NCI-H226 (cell line): Measurements from ENCODE around the gene IMPA2.
"Not testable (repeated sequence)": the region's sequence is repeated elsewhere in the genome, so short reads cannot be mapped to it uniquely, and the experiment has no call there.

Experiments used
- DNase-seq: peaks from one replicate; pipeline ENCODE4 v3.0.0-alpha.2; 2015

The IMPA2 gene

GRCh38 chr18:12053289-12053688, 72.0 kb downstream of the IMPA2 start:
- no peak for DNase-seq

- no peak for DNase-seq
Observed at GRCh38 chr18:12056034-12056883, 75.0 kb downstream of the IMPA2 start.

- DNase-seq: no peak
Observed at GRCh38 chr18:12056884-12057402, 75.6 kb downstream of the IMPA2 start.

- DNase-seq: no peak
Observed at GRCh38 chr18:12057419-12058039, 76.2 kb downstream of the IMPA2 start.

GRCh38 chr18:12059334-12060181, 78.3 kb downstream of the IMPA2 start:
- DNase-seq: peak; percentile 26

- no peak for DNase-seq
Observed at GRCh38 chr18:12060182-12060870, 79.0 kb downstream of the IMPA2 start.

- DNase-seq: no peak
Observed at GRCh38 chr18:12061685-12062084, 80.4 kb downstream of the IMPA2 start.

- no peak for DNase-seq
Observed at GRCh38 chr18:12062974-12063373, 81.7 kb downstream of the IMPA2 start.

GRCh38 chr18:12064086-12064763, 82.9 kb downstream of the IMPA2 start:
- DNase-seq: no peak

- DNase-seq: no peak
Observed at GRCh38 chr18:12065397-12065796, 84.1 kb downstream of the IMPA2 start.

GRCh38 chr18:12066910-12067511, 85.7 kb downstream of the IMPA2 start:
- no peak for DNase-seq

- no peak for DNase-seq
Observed at GRCh38 chr18:12067671-12068070, 86.4 kb downstream of the IMPA2 start.

GRCh38 chr18:12068316-12068949, 87.1 kb downstream of the IMPA2 start:
- not testable (repeated sequence) for DNase-seq

- DNase-seq: no peak
Observed at GRCh38 chr18:12068950-12069320, 87.6 kb downstream of the IMPA2 start.

- DNase-seq: not testable (repeated sequence)
Observed at GRCh38 chr18:12071066-12071465, 89.8 kb downstream of the IMPA2 start.

- no peak for DNase-seq
Observed at GRCh38 chr18:12072996-12073395, 91.7 kb downstream of the IMPA2 start.

- no peak for DNase-seq
Observed at GRCh38 chr18:12074736-12075135, 93.4 kb downstream of the IMPA2 start.

- no peak for DNase-seq
Observed at GRCh38 chr18:12076424-12077140, 95.3 kb downstream of the IMPA2 start.

- DNase-seq: not testable (repeated sequence)
Observed at GRCh38 chr18:12077994-12078393, 96.7 kb downstream of the IMPA2 start.

- DNase-seq: no peak
Observed at GRCh38 chr18:12079491-12080237, 98.4 kb downstream of the IMPA2 start.
